Stimulated activated CD4-positive, alpha-beta T cell treated with anti-CD3 and anti-CD28 coated beads, Interleukin-2, amount 100 ng/mL, for 48 hours (primary cell): Measurements from ENCODE around the gene PDCD1.

Source experiments
- DNase-seq, 2 donors: peaks; one replicate each; pipeline ENCODE4 v3.0.0-alpha.2; 2020

Gene PDCD1

GRCh38 chr2:241864168-241864849 lies 5.6 kb upstream of the PDCD1 start:
- DNase-seq = no peak

GRCh38 chr2:241863536-241863954 lies 4.9 kb upstream of the PDCD1 start:
- DNase-seq = peak; percentile 63 to 67

GRCh38 chr2:241862775-241863535 lies 4.3 kb upstream of the PDCD1 start:
- DNase-seq = no peak

- DNase-seq = no peak
Observed at GRCh38 chr2:241862093-241862492, 3.4 kb upstream of the PDCD1 start.

- no peak for DNase-seq
Observed at GRCh38 chr2:241861264-241861663, 2.6 kb upstream of the PDCD1 start.

GRCh38 chr2:241860184-241861078 lies 1.7 kb upstream of the PDCD1 start:
- no peak for DNase-seq

GRCh38 chr2:241859436-241860183 lies 916 bp upstream of the PDCD1 start:
- DNase-seq = peak; percentile 64

GRCh38 chr2:241859017-241859435 lies 332 bp upstream of the PDCD1 start:
- DNase-seq = no peak

GRCh38 chr2:241857572-241858121 lies 1.0 kb downstream of the PDCD1 start:
- no peak for DNase-seq

GRCh38 chr2:241857041-241857541 lies 1.6 kb downstream of the PDCD1 start:
- no peak for DNase-seq

- no peak for DNase-seq
Observed at GRCh38 chr2:241855888-241856422, 2.7 kb downstream of the PDCD1 start.

GRCh38 chr2:241855245-241855887 lies 3.3 kb downstream of the PDCD1 start:
- no peak for DNase-seq

GRCh38 chr2:241854342-241855244 lies 4.1 kb downstream of the PDCD1 start:
- DNase-seq = no peak

- no peak for DNase-seq
Observed at GRCh38 chr2:241853651-241854341, 4.9 kb downstream of the PDCD1 start.

GRCh38 chr2:241852981-241853631 lies 5.6 kb downstream of the PDCD1 start:
- no peak for DNase-seq

GRCh38 chr2:241852116-241852980 lies 6.3 kb downstream of the PDCD1 start:
- DNase-seq = no peak

GRCh38 chr2:241851325-241852115 lies 7.2 kb downstream of the PDCD1 start:
- DNase-seq = no peak
